Panc1 (cell line): ENCODE data around the gene MIF4GD. TPM values are rescaled to one million over a fixed set of nuclear protein-coding genes. Genes with fewer than 3 reads are reported as not detected.

Experiments
- ATAC-seq: fragments of 200-7000 bp; cut with Tn5 transposase; 2 replicates; pipeline ENCODE4 v1.9.1; 2020; ENCODE audit warnings: mild to moderate bottlenecking, moderate library complexity
- BruUV-seq: library from RNA; stranded (reverse); fragments of 400-500 nt; replicated peaks from 2 replicates; lab custom pipeline; 2021; lab: Mats Ljungman, UMichigan
- CTCF ChIA-PET: fragments of 300-600 bp; sonication (Branson Sonifier 250); formaldehyde crosslinking; loops from one replicate; lab custom pipeline; 2022; ENCODE audit warnings: antibody characterized with exemption; lab: Charles Lee
- POLR2A ChIA-PET: fragments of 300-600 bp; sonication (Branson Sonifier 250); formaldehyde crosslinking; loops from one replicate; lab custom pipeline; 2022; ENCODE audit warnings: antibody characterized with exemption; lab: Charles Lee
- DNase-seq: peaks from one replicate; pipeline ENCODE4 v3.0.0-alpha.2; 2010; ENCODE audit warnings: low read depth, low spot score
- H3K27ac ChIP-seq: 2 replicates; pipeline ENCODE4 v1.5.1; 2011; ENCODE audit warnings: mild to moderate bottlenecking, low read length, inconsistent platforms
- H3K27me3 ChIP-seq: fragments of 200-500 bp; sonication (Bioruptor generic); 2 replicates; pipeline ENCODE4 v1.6.0; 2014; ENCODE audit warnings: low read length, inconsistent platforms; ENCODE audit not compliant: control insufficient read depth, insufficient read depth
- H3K36me3 ChIP-seq: fragments of 200-500 bp; sonication (Bioruptor generic); 2 replicates; pipeline ENCODE4 v1.5.1; 2014; ENCODE audit warnings: inconsistent platforms, mild to moderate bottlenecking, low read length, moderate library complexity; ENCODE audit not compliant: control insufficient read depth, insufficient read depth
- H3K4me1 ChIP-seq: 2 replicates; pipeline ENCODE4 v1.5.1; 2011; ENCODE audit warnings: inconsistent platforms, mild to moderate bottlenecking, low read length, moderate library complexity; ENCODE audit not compliant: control insufficient read depth, insufficient read depth
- H3K4me3 ChIP-seq, 2 experiments: 2 replicates each; pipeline ENCODE4 v1.5.1; 2011 to 2012; ENCODE audit warnings: low read depth in 2 of 2, low read length in 2 of 2, mild to moderate bottlenecking in 2 of 2, inconsistent platforms in 1 of 2, moderate library complexity in 1 of 2
- H3K9me3 ChIP-seq: fragments of 200-500 bp; sonication (Bioruptor generic); 2 replicates; pipeline ENCODE4 v1.5.1; 2014; ENCODE audit warnings: low read depth, mild to moderate bottlenecking, inconsistent platforms, low read length, moderate library complexity; ENCODE audit not compliant: control insufficient read depth, insufficient read depth
- CTCF ChIP-seq: fragments of 450-650 bp; IDR thresholded peaks from 2 replicates; pipeline ENCODE4 v1.5.1; 2017; ENCODE audit warnings: mild to moderate bottlenecking
- POLR2AphosphoS5 ChIP-seq: IDR thresholded peaks from 2 replicates; pipeline ENCODE4 v1.6.1; 2012; ENCODE audit warnings: mild to moderate bottlenecking, low read depth, low read length, moderate library complexity
- REST ChIP-seq, 2 experiments: IDR thresholded peaks; 2 replicates each; pipeline ENCODE4 v1.6.1; 2011 to 2012; ENCODE audit warnings: low read depth in 2 of 2, control low read depth in 1 of 2, low read length in 1 of 2, mild to moderate bottlenecking in 1 of 2, moderate library complexity in 1 of 2; ENCODE audit not compliant: insufficient read depth in 1 of 2
- SIN3A ChIP-seq: IDR thresholded peaks from 2 replicates; pipeline ENCODE4 v1.6.1; 2012; ENCODE audit warnings: low read depth, mild to moderate bottlenecking, low read length, moderate library complexity, borderline replicate concordance; ENCODE audit not compliant: insufficient read depth
- TCF7L2 ChIP-seq: IDR thresholded peaks from 2 replicates; pipeline ENCODE4 v1.6.1; 2011; ENCODE audit warnings: mild to moderate bottlenecking, low read depth, low read length, inconsistent platforms
- in situ Hi-C: cut with HindIII; loops from 2 replicates; pipeline ENCODE4 v1.10.0; 2016; ENCODE audit warnings: low sequenced_read_pairs, low pct_unique_long_range_greater_than_20kb
- intact Hi-C: fragments of 100-400 bp; cut with micrococcal nuclease; formaldehyde crosslinking; loops from one replicate; pipeline ENCODE4 v1.10.0; 2022; ENCODE audit not compliant: unreplicated experiment
- total RNA-seq: library from RNA; stranded (reverse); gene quantifications from one replicate; pipeline ENCODE4 v1.2.1, GENCODE V29; 2021; ENCODE audit not compliant: unreplicated experiment

MIF4GD gene
- total RNA-seq, 1 experiment from 2014 or later = 34.4 TPM

- in situ Hi-C loops = no loop called here
- H3K27ac ChIP-seq = peak within 1 kb of the TSS; percentile 95
- peaks cover 20% of the 10 kb centered on the region for H3K4me1 ChIP-seq
- ChIA-PET POLR2A (interaction anchor here (0.8 to 1.3 kb wide), 2 partner anchors 9 to 46 kb away, joined by 4 to 6 read pairs; partner anchors contain the start of gene MIF4GD), CTCF (interaction anchor here (0.6 to 2.9 kb wide), 3 partner anchors 9 to 62 kb away, joined by 3 to 21 read pairs (median 4); partner anchors contain the start of gene MIF4GD)
- TF ChIP-seq CTCF = no peak
- TF ChIP-seq POLR2AphosphoS5 = peak; percentile 92
- no peak for TF ChIP-seq REST (IDR thresholded peaks at IDR 0.05; ENCODE audit: insufficient read depth in 1 of 2, low read depth in 2 of 2, low read length in 1 of 2)
- TF ChIP-seq SIN3A = peak; percentile 78; the same call in 1 of the 2 replicates
- H3K9me3 ChIP-seq = no peaks in the 10 kb centered on the region
- no peaks in the 10 kb centered on the region for H3K27me3 ChIP-seq
- H3K36me3 ChIP-seq = peaks cover 7% of the 10 kb centered on the region; the same call in 1 of the 2 replicates
- peak within 1 kb of the TSS; percentile 88 to 98 for H3K4me3 ChIP-seq
- BruUV-seq = no TSS peak
- intact Hi-C loops = no loop called here
- DNase-seq (peak; percentile 79), ATAC-seq (peak; percentile 99)
Observed at GRCh38 chr17:75261336-75262111, 9.5 kb downstream of the MIF4GD start, which contains the start of the genes GGA3 and MRPS7. Gene GGA3, minus strand, starts transcription at chr17:75261606. Its CDS starts 19 bp downstream, at chr17:75261587. Gene MRPS7, plus strand, starts transcription at chr17:75261879. Its CDS starts 22 bp downstream, at chr17:75261901.

- peak; percentile 26 for ATAC-seq
- intact Hi-C loops (no loop called here), in situ Hi-C loops (no loop called here)
Observed at GRCh38 chr17:75260641-75261335, 10.2 kb downstream of the MIF4GD start.

More at GRCh38 chr17:75260641-75261335, 10.2 kb downstream of the MIF4GD start:
- Histone ChIP-seq H3K9me3 (no peaks in the 10 kb centered on the region), H3K4me3 (peak overlapping the region; percentile 88 to 98), H3K27me3 (no peaks in the 10 kb centered on the region), H3K36me3 (peaks cover 7% of the 10 kb centered on the region; the same call in 1 of the 2 replicates), H3K27ac (peak overlapping the region; percentile 95), H3K4me1 (peaks cover 15% of the 10 kb centered on the region)
- CTCF ChIA-PET = interaction anchor here (2.9 kb wide), 1 partner anchor 10 kb away, joined by 21 read pairs; the partner anchor contains the start of gene MIF4GD
- no peak for DNase-seq
- TF ChIP-seq SIN3A = no peak
- TF ChIP-seq TCF7L2 = no peak
- no peak for TF ChIP-seq POLR2AphosphoS5
- no peak for TF ChIP-seq CTCF
- no peak for TF ChIP-seq REST (IDR thresholded peaks at IDR 0.05; ENCODE audit: insufficient read depth in 1 of 2, low read depth in 2 of 2, low read length in 1 of 2)
- BruUV-seq = TSS peak; percentile 79
- POLR2A ChIA-PET = interaction anchor here (0.6 to 0.8 kb wide), 3 partner anchors 45 to 264 kb away, joined by 3 to 4 read pairs (median 3); no protein-coding TSS in a partner anchor
